Panc1 (cell line): Measurements from ENCODE around the gene PCAT7.

Experiments used
- CTCF ChIP-seq: fragments of 450-650 bp; IDR thresholded peaks from 2 replicates; pipeline ENCODE4 v1.5.1; 2017; ENCODE audit warnings: mild to moderate bottlenecking
- POLR2AphosphoS5 ChIP-seq: IDR thresholded peaks from 2 replicates; pipeline ENCODE4 v1.6.1; 2012; ENCODE audit warnings: mild to moderate bottlenecking, low read depth, low read length, moderate library complexity
- REST ChIP-seq, 2 experiments: IDR thresholded peaks; 2 replicates each; pipeline ENCODE4 v1.6.1; 2011 to 2012; ENCODE audit warnings: low read depth in 2 of 2, control low read depth in 1 of 2, low read length in 1 of 2, mild to moderate bottlenecking in 1 of 2, moderate library complexity in 1 of 2; ENCODE audit not compliant: insufficient read depth in 1 of 2
- SIN3A ChIP-seq: IDR thresholded peaks from 2 replicates; pipeline ENCODE4 v1.6.1; 2012; ENCODE audit warnings: low read depth, mild to moderate bottlenecking, low read length, moderate library complexity, borderline replicate concordance; ENCODE audit not compliant: insufficient read depth

GRCh38 chr9:94557376-94557775 is 2.5 kb downstream of the PCAT7 start:
- TF ChIP-seq POLR2AphosphoS5 (no peak), CTCF (no peak), SIN3A (no peak), REST (IDR thresholded peaks at IDR 0.05; ENCODE audit: insufficient read depth in 1 of 2, low read depth in 2 of 2, low read length in 1 of 2) (no peak)
